PFSK-1 (cell line): Measurements from ENCODE around the gene PLEKHM3.

ENCODE experiments used
- FOXP2 ChIP-seq: optimal IDR thresholded peaks from 2 replicates; pipeline ENCODE3; 2011; ENCODE audit warnings: borderline replicate concordance, control low read depth, inconsistent platforms; ENCODE audit not compliant: insufficient read depth; ENCODE audit errors: extremely low read length, extremely low read depth
- POLR2AphosphoS5 ChIP-seq: IDR thresholded peaks from 2 replicates; pipeline ENCODE4 v1.6.1; 2012; ENCODE audit warnings: low read depth, mild to moderate bottlenecking, control low read depth, low read length, moderate library complexity
- REST ChIP-seq, 2 experiments: IDR thresholded peaks; 2 replicates each; pipeline versions ENCODE4 v1.6.1 to v1.8.0; 2011 to 2012; ENCODE audit warnings: low read depth in 2 of 2, low read length in 2 of 2, control low read depth in 1 of 2, inconsistent platforms in 1 of 2, mild to moderate bottlenecking in 1 of 2, moderate library complexity in 1 of 2; ENCODE audit not compliant: insufficient read depth in 1 of 2
- SIN3A ChIP-seq: IDR thresholded peaks from 2 replicates; pipeline ENCODE4 v1.6.1; 2012; ENCODE audit warnings: mild to moderate bottlenecking, low read length, moderate library complexity, borderline replicate concordance; ENCODE audit not compliant: insufficient read depth
- TAF1 ChIP-seq: IDR thresholded peaks from 2 replicates; pipeline ENCODE4 v1.6.1; 2012; ENCODE audit warnings: low read length, control low read depth, borderline replicate concordance; ENCODE audit not compliant: insufficient read depth

The PLEKHM3 gene

GRCh38 chr2:207844648-207845047 is 180.7 kb downstream of the PLEKHM3 start:
- TF ChIP-seq FOXP2 (no peak), REST (IDR thresholded peaks at IDR 0.05; ENCODE audit: insufficient read depth in 1 of 2, low read depth in 2 of 2, low read length in 2 of 2) (no peak), POLR2AphosphoS5 (no peak), TAF1 (no peak), SIN3A (no peak)

- no peak for TF ChIP-seq FOXP2
- no peak for TF ChIP-seq REST (IDR thresholded peaks at IDR 0.05; ENCODE audit: insufficient read depth in 1 of 2, low read depth in 2 of 2, low read length in 2 of 2)
- no peak for TF ChIP-seq SIN3A
- TF ChIP-seq POLR2AphosphoS5 = no peak
- TF ChIP-seq TAF1 = no peak
These were observed 185.2 kb downstream of the PLEKHM3 start for GRCh38 chr2:207840101-207840500.

- TF ChIP-seq TAF1 (no peak), SIN3A (no peak), FOXP2 (no peak), POLR2AphosphoS5 (no peak), REST (IDR thresholded peaks at IDR 0.05; ENCODE audit: insufficient read depth in 1 of 2, low read depth in 2 of 2, low read length in 2 of 2) (no peak)
These were observed 185.8 kb downstream of the PLEKHM3 start for GRCh38 chr2:207839575-207839974.

GRCh38 chr2:207839028-207839427 is 186.3 kb downstream of the PLEKHM3 start:
- TF ChIP-seq FOXP2 = no peak
- TF ChIP-seq SIN3A = no peak
- TF ChIP-seq TAF1 = no peak
- no peak for TF ChIP-seq POLR2AphosphoS5
- no peak for TF ChIP-seq REST (IDR thresholded peaks at IDR 0.05; ENCODE audit: insufficient read depth in 1 of 2, low read depth in 2 of 2, low read length in 2 of 2)

GRCh38 chr2:207836521-207837133 is 188.7 kb downstream of the PLEKHM3 start:
- TF ChIP-seq TAF1 (no peak), FOXP2 (no peak), POLR2AphosphoS5 (no peak), REST (IDR thresholded peaks at IDR 0.05; ENCODE audit: insufficient read depth in 1 of 2, low read depth in 2 of 2, low read length in 2 of 2) (no peak), SIN3A (no peak)
